Superior temporal gyrus (tissue), 1 donor: ENCODE results near the gene MRPL33.

Experiments
- DNase-seq: peaks from one replicate; pipeline ENCODE4 v3.0.0-alpha.2; 2016; ENCODE audit errors: extremely low spot score

The MRPL33 gene

DNA sequence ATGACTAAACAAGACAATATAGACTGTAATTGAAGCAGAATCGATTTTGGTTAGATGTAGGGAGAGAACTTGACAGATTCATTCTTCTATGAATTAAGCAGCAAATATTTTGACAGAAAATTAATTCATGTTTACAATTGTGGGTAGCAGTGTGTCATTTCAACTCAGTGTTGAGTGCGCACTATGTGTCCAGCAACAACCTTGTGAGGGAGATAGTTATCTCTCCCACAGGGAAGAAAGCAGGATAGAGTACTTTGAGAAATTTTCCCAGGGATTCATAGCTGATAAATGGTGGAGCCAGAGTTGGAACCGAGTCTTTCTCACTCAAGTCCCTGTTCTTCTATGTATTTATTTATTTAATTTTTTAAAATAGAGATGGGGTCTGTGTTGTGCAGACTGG lies 5.2 kb downstream of the MRPL33 start:
- no peak for DNase-seq

DNA sequence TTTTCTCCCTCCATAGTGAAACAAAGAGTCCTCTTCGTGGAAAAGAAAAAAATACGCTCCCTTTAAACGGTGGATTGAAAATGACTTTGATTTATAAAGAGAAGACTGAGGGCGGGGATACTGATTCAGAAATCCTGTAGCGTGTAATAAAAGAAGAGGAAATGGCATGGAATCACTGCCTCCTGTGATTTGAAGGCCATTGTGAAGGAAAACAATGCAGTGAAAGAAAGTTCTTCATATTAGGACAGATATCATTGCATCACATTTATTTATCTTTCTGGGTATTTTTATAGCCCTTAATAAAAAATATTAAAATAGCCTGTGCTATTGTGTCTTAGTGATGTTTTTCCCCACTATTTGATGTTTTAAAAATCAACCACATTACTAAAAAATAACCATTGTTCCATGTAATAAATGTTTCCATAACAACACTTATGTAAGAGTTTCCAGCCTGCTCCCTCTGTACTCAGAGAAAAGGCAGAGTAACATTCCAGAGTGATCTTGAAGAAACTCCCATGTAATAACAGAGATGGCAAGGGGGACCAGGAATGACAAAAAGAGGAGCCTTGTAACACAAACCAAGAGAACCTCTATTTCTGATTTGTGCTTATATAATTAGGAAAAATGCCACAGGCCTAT lies 8.0 kb downstream of the MRPL33 start:
- no peak for DNase-seq

DNA sequence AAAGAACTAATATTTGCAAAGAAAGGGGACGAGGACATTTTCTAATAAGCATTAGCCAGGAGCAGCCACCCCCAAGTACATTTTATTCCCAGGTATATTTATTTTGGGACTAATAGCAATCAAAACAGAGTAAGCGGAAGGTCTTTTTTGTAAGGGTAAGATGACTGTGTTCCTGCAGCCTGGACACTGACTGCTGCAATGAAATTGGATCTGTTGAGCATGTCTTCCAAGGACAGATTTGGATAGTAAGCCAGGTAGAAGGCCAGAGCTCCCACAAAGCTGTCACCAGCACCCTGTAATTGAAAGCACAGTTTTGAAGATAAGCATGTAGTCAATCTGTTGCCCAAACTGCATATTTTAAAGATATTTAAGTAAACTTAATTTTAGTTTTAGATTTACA lies 10.0 kb downstream of the MRPL33 start:
- no peak for DNase-seq

DNA sequence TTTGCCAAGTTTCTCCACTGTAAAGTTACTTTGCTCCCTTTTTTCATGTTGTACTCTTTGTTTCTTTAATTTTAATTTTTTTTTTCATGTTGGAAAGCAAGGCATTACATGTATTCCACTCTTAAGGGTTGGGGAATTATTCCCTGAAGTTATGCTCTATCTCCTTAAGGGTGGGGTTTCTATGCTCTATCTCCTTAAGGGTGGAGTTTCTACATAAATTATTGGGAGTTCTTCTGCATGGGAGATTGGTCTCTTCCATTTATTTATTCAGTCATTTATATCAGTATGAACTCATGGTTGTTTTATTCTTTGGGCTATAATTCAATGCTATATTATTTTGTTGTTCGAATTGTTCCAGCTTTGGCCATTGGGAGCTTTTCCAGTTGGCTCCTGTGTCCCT lies 11.2 kb downstream of the MRPL33 start:
- no peak for DNase-seq

DNA sequence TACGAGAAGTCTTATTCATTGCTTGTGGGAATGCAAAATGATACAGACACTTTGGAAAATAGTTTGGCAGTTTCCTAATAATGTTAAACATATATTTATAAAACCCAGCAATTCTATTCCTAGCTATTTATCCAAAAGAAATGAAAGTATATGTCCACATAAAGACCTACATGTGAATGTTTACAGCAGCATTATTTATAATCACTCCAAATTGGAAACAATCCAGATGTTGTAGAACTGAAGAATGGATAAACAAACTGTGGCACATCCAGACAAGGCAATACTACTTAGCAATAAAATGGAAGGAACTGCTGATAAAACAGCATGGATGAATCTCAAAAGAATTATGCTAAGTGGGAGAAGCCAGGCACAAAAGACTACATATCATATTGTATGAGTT lies 19.3 kb downstream of the MRPL33 start:
- DNase-seq, result no peak

DNA sequence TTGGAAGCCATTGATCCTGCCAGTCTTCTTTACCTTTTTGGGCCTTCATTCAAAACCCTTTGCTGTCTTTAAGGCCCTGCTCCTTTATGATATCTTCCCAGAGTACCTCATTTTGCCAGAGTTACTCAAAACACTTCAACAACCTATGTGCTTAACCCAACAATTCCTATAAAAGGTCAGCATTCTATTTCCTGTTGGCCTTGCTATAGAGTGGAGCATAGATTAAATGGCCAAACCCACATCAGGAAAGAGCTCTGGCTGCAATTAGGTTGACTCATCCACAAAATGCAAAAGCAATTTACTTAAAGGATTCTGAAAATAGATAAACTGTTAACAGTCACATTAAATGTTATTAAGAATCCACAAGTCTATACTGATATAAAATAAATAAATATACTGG lies 21.2 kb downstream of the MRPL33 start:
- no peak for DNase-seq

DNA sequence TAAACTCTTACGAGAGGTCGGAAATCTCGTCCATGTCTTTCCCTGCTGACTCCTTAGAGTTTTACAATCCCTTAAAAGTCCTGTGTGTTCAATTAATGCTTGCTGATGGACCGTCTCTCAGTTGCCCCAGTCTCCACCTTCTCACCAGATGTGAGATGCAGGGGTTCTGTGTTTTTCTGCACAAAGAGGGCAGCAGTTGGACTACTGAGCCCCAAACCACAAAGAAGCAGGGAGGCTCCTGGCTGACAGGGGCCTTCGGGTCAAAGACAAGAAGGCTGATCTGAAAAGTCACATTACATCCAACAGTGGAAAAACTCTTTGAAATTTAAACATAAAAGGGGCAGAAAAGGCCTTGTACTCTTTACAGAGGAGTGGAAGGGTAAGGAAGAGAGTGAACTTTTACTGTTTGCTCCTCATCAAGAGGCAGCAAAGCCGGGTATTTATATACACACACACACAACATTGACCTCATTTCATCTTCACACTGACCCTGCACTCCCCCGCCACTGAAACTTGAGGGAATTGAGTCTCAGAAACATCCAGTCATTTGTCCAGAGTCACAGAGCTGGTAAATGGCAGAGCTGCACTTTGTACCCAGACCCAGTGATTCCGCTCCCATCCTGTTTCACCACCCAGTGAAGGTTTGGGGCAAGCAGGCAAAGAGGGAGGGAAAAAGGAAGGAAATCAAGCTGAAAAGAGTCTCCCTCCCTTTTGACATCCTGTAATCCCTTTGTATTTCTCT lies 23.7 kb downstream of the MRPL33 start:
- no peak for DNase-seq

DNA sequence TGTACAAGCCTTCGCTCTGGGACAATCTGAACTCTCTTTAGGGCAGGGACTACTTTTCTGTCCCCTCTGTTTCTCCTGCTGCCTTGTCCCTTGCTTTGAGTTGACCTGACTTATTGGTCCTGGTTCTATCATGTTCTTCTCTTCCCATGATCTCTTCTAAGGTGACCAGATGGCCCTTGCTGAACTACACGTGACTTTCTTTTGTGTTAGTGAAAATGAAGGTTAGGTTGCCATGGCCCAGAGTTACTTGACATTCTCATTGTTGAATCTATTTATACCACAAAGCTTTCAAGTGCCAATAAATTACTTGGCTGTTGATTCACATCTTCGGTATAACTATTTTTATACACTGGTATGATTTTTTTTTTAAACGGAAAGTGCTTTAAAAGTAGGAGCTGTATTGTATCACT lies 24.4 kb downstream of the MRPL33 start:
- no peak for DNase-seq

DNA sequence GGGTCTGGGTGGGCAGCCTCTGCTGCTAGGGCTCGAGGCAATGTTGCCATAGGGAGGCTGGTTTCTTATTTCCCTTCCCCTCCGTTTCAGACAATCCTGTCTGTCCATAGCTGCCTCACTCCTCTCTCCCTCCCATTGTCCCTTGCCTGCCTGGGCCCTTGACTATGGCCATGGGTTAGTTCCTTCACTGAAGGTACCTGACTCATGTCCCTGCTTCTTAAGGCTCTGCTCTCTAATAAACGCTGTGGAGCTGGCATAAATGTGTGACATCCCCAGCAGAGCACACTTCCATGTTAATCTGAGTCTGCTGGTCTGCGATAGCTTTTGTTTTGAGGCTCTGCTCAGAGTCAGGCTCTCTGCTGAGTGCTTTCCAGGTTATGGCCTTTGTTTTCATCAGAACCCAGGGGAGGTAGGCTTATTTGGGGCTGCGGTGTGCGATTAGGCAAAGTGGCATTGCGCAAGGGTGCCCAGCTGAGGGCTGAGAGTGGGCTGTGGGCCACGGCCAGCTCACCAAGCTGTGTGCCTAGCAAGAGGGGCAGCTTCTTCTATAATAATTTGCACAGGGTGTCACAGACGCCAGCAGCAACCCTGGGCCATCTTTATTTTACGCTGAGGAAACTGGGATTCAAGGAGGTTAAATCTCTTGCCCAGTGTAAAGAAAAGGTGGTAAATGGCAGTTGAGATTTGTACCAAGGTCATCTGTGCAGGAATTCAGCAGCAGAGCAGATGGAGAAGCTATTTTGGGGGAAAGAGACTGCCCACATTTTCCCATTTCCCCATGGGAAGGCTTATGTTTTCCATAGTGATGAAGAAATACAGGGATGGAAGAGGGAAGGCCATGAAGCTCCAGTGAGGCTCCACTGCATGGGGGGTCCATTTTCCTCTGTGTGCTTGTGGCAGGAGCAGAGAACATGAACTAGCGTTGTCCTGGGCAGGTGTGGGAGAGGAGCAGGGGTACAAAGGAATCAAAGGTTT lies 25.6 kb downstream of the MRPL33 start:
- DNase-seq, result no peak

DNA sequence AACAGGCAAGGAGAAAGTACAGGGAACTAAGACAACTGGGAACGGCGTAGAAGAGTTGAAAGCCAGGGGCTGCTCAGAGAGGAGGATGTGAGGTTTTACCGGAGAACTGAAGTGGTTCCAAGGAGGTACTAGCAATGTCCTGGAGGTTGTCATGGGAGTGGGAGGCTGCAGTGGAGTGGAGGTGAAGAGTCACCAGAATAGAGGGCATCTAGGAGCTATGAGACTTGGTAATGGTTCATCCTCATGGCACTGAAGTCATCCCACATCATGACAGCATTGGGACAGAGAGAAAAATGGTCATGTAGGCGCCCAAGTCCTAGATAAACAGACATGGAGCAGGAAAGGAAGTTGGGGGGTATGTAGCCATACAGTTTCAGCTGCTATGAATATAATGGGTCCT lies 26.3 kb downstream of the MRPL33 start:
- no peak for DNase-seq

DNA sequence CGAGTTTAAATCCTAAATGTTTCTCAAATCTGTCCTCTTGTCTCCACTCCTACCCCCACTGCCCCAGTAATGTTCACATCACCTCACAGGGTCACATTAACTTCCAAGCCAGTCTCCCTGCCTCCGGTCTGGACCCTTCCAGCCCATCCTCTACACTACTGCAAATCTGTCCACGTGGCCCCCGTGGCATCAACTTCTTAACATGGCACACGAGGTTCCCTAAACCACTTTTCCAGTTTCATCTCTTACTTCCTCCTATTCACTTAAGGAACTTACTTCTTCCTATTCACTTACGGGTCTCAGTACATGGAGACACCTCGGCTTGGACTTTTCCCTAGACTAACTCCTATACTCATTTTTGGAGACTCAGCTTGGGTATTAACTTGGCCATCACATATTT lies 27.0 kb downstream of the MRPL33 start:
- no peak for DNase-seq

DNA sequence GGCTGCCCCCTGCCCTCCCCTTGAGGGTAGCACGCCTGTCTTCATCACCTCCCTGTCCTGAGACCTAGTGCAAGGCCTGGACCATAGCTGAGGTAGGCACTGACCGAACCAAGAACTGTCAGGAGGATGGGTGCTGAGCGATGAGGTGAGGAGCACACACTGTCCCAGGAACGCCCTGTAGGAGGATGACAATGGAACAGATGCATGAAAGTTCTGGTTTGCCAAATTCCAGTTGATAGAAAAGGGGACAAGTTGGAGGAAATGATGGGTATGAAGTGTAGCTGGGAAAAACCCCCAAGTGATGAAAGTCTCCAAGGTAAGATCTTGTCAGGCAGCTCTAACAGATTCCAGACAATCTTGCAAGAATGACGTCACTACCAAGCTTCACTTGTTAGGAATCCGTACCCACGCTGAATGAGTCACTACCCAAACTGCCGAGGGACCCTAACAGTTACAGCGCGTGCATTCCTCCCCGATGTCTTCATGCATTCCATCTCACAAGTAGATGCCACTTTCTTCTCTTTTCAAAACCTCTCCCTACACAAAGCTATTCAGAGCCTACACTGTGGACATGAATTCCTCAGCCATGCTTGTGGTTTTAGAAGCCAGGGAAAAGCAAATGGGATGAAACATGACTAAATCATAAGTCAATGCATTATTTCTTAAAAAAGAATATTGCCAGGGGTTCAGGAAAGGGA lies 27.6 kb downstream of the MRPL33 start:
- peak; percentile 51 for DNase-seq

DNA sequence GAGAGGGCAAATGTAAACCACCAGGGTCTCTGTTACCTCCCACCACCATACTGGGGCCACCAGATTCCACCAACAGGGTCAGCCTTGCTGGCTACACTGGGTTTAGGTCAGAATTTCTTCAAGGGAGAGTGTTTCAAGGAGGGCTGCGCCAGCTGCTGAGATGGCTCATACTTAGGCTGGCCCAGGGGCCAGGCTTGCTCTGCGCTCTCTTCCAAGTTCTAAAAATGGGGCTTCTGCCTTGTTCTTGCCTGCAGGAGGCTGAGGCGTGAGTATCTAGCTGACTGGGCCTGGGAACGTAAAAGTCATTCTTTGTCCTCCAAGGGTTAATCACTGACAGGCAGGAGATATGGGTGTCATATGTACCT lies 28.1 kb downstream of the MRPL33 start:
- no peak for DNase-seq

DNA sequence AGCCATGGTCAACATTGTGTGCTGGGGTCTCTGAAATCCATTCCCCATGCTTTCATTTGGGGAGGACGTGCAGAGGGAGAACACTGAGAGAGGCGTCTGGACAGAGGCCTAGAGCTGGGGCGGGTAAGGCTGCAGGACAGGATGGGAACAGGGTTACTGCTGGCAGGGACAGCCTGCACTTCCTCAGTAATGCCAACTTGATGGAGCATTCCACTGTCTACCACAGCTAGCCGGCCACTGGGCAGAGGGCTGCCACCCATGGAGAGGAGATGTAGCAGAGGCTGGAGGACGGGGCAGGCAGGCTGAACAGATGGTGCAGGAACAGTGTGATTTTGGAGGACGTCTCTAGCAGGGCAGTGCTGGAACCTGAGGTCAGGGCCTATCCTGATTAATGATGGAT lies 29.3 kb downstream of the MRPL33 start:
- no peak for DNase-seq

DNA sequence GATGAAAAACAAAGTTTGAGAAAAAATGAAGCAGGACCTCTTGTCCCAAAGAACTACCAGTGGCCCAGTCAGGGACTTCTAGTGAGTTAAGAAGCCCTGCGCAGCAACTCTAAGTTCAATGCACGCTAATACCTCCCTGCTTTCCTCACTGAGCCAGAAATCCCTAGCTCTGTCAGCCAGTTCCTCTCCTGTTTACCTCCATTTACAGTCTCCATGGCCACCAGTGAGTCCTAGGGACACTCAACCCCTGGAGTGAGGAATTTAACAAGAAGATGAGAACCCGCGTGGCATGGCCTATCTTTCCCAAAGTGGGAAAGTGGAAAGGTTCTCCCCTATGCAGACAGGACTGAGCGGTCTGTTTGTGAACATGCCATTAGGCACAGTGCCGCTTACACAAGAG lies 31.0 kb downstream of the MRPL33 start:
- no peak for DNase-seq

DNA sequence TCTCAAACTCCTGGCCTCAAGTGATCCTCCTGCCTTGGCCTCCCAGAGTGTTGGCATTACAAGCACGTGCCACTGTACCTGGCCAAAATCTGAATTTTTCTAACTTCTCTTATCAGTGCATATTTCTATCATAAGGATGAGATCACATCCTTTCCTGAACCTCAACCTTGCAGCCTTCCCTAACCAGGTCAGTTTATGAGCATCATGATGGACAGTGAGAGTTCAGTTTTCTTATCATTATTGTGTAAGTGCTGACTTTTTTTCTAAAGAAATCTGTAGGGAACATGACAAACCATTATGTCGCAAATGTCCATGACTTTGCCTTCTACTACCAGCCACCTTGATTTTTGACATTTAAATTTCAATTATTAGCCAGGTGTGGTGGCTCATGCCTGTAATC lies 31.5 kb downstream of the MRPL33 start:
- DNase-seq, result no peak

DNA sequence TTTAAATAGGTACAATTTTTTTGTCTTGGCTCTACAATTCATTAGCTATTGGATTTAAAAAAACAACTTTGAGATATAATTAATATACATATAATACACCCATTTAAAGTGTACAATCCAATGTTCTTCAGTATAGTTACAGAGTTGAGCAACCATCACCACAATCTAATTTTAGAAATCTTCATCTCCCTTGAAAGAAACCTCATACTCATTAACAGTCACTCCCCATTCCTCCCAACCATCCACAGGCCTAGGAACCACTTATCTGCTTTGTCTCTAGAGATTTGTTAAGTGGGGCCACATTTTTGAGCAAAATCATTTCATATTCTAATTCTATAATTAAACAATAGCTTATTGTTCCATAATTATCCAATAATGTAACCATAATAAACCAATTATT lies 32.6 kb downstream of the MRPL33 start:
- DNase-seq, result no peak

DNA sequence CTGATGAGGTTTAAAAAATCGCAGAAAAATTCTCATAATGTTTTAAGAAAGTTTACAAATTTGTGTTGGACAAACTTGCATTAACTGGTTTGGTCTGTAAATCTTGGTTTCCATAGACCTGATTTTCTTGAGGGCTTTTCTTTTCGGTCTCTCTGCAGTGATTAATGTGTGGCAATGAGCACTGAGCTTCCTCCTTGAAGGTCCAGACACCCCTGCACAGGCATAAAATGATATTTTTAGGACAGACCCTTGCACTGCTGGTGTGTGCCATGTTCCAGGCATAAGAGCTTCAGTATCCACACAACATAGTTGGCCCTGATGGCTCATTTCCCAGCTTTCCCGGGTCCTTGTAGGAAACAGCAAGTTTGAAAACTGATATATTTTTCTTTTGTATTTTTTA lies 33.7 kb downstream of the MRPL33 start:
- no peak for DNase-seq

DNA sequence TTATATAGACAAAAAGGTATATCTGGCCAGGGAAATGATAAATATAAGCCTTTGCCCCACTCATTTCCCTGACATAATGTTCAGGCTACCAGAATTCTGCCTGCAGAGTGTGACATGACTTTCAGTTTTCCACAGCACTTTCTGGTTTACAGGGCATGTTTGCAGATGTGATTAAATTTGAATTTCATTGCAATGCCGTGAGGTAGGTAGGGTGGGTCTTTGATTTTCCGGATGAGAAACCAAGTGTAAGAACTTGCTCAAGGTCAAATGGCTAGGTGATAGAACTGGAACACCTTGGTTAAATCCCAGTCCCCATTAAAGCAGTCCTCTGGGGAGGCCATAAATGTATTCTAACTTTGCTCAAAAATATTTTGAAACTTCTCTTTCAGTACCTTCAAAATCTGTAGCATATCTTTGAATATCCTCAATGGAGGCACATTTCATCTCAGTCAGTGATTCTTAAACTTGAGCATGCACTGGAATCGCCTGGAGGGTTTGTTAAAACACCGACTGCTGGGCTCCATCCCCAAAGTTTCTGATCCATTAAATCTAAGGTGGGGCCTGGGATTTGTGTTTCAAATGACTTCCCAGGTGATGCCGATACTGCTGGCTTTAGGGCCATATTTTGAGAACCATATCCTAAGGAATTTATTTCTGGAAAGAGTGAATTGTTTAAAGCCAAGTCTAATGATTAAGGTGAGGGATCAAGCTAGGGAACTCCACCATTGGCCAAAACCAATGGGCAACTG lies 35.0 kb downstream of the MRPL33 start:
- no peak for DNase-seq

DNA sequence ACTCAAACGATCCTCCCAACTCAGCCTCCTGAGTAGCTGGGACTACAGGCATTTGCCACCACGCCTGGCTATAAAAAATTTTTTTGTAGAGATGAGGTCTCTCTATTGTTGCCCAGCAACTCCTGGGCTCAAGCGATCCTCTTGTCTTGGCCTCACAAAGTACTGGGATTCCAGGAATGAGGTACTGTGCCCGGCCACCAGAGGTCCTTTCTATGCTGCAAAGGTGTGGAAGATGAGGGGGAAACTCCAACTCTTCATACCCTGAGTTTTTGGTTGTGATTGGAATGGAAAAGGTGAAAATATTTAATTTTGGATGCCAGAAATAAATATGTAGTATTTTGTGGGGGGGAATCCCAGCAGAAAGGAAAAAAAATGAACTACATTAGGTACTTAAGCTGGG lies 36.0 kb downstream of the MRPL33 start:
- DNase-seq, result no peak

DNA sequence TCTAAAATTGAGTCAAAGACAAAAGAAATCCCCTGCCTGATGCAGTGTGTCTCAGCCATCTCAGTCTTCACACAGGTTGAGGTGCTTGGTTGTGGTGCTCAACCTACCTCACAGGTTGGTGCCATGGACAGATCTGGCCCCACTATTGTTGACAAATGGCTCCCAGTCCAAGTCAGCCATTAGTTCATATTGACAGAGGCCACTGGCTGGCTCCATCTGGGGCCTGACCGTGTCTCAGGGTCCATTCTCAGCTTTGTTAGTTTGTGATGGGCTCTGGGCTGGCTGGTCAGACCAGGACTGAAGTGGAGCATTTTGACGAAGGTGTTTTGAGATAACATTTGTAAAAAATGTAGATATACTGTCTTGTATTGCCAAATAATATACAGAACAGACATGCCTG lies 36.9 kb downstream of the MRPL33 start:
- DNase-seq, result no peak
